Measurements from ENCODE around the gene SPAG9. TPM values are rescaled to one million over a fixed set of nuclear protein-coding genes. Genes with fewer than 3 reads are reported as not detected.

SPAG9 gene
- total and polyA plus RNA-seq, 2 of the 8 experiments (the other 6 are each of a cell fraction or from before 2014, with no cell fraction given): 9.8 to 63.8 TPM

GRCh38 chr17:51078009-51078592 is 42.6 kb downstream of the SPAG9 start:
- no peaks in the 10 kb centered on the region for H3K4me1 ChIP-seq (replicated peaks in 1 of 4; ENCODE audit: control insufficient read depth in 3 of 4, insufficient read depth in 4 of 4, low read length in 3 of 4)
- DNase-seq (ENCODE audit: low read depth in 1 of 2, low spot score in 2 of 2) (no peak), FAIRE-seq (no peak)
- H2BK15ac ChIP-seq (ENCODE audit: low read length): no peak overlapping the region
- H3K4me3 ChIP-seq (ENCODE audit: extremely low read depth in 1 of 4, insufficient read depth in 2 of 4, low read depth in 3 of 4, low read length in 4 of 4): no peak overlapping the region
- no peaks in the 10 kb centered on the region for H3K79me2 ChIP-seq (ENCODE audit: control insufficient read depth in 1 of 2, insufficient read depth in 2 of 2, low read length in 2 of 2)
- H3K14ac ChIP-seq (ENCODE audit: insufficient read length): no peak overlapping the region
- H3K9me3 ChIP-seq (ENCODE audit: insufficient read depth in 2 of 2, low read depth in 1 of 2, low read length in 1 of 2): no peaks in the 10 kb centered on the region
- no peak overlapping the region for H2BK120ac ChIP-seq (replicated peaks; ENCODE audit: low read depth, low read length)
- peaks cover 0 to 14% (median 5%) of the 10 kb centered on the region in 4 experiments; a peak in 4 of 8 replicates for H3K36me3 ChIP-seq (ENCODE audit: control insufficient read depth in 2 of 4, insufficient read depth in 4 of 4, low read length in 3 of 4)
- no peak overlapping the region for H2BK5ac ChIP-seq (ENCODE audit: low read depth, low read length)
- H3K23me2 ChIP-seq (ENCODE audit: low read depth, low read length): no peaks in the 10 kb centered on the region; the same call in 1 of the 2 replicates
- ChIA-PET POLR2A (ENCODE audit: partially characterized antibody) (interaction anchor here (0.9 to 1.3 kb wide), 2 partner anchors 9 to 88 kb away, joined by 3 read pairs; no protein-coding TSS in a partner anchor), CTCF (ENCODE audit: partially characterized antibody) (interaction anchor here (0.6 kb wide), 1 partner anchor 78 kb away, joined by 3 read pairs; no protein-coding TSS in a partner anchor)
- H2BK20ac ChIP-seq (ENCODE audit: low read length): no peak overlapping the region
- H3K23ac ChIP-seq (ENCODE audit: insufficient read length): no peak overlapping the region
- H3K56ac ChIP-seq (replicated peaks; ENCODE audit: insufficient read length, low read depth, low read length): no peak overlapping the region
- H3K4ac ChIP-seq (replicated peaks; ENCODE audit: insufficient read length, low read depth, low read length): no peak overlapping the region
- 93% methylated on average over 5 of the region's 5 CpGs; no CpG with 5 or more reads in 1 of the 2 experiments for WGBS, 2 experiments (ENCODE audit: extremely low coverage in 1 of 2, insufficient coverage in 1 of 2, insufficient read length in 1 of 2, insufficient replicate concordance in 2 of 2, low coverage in 1 of 2, low lambda C conversion rate in 2 of 2, missing lambda C conversion rate in 1 of 2)
- no peak overlapping the region for H3K9ac ChIP-seq (replicated peaks in 1 of 4; ENCODE audit: extremely low read depth in 1 of 4, low read depth in 3 of 4, low read length in 3 of 4)
- no peak overlapping the region for H4K5ac ChIP-seq (ENCODE audit: insufficient read length, low read depth, low read length)
- H3K27ac ChIP-seq (ENCODE audit: low read depth, low read length): no peak overlapping the region
- no peak overlapping the region for H3K18ac ChIP-seq (ENCODE audit: extremely low read depth, low read length)
- peaks cover 2% of the 10 kb centered on the region; the same call in 1 of the 2 replicates for H3K79me1 ChIP-seq (ENCODE audit: low read depth, low read length)
- no peaks in the 10 kb centered on the region for H3K27me3 ChIP-seq (replicated peaks in 1 of 4; ENCODE audit: control insufficient read depth in 3 of 4, extremely low read depth in 1 of 4, insufficient read depth in 3 of 4, low read length in 3 of 4)
- no peak overlapping the region for H3K4me2 ChIP-seq (ENCODE audit: insufficient read depth in 1 of 2, low read depth in 2 of 2, low read length in 2 of 2)
- H4K91ac ChIP-seq (replicated peaks; ENCODE audit: insufficient read length, low read length): no peak overlapping the region
- H2AK5ac ChIP-seq (ENCODE audit: low read depth, low read length): no peak overlapping the region
- no peak overlapping the region for H4K8ac ChIP-seq (ENCODE audit: extremely low read depth, insufficient read depth, low read length)
- no peak overlapping the region for H2BK12ac ChIP-seq (ENCODE audit: low read depth, low read length)
- no peaks in the 10 kb centered on the region for H4K20me1 ChIP-seq (replicated peaks in 1 of 2; ENCODE audit: control insufficient read depth in 1 of 2, insufficient read depth in 2 of 2, low read length in 2 of 2)
- no peak overlapping the region for H2AFZ ChIP-seq (ENCODE audit: low read length)
- TF ChIP-seq TCF12 (IDR thresholded peaks at IDR 0.05; ENCODE audit: low read depth, low read length) (no peak), SP2 (IDR thresholded peaks at IDR 0.05; ENCODE audit: low read length) (no peak), E2F6 (IDR thresholded peaks at IDR 0.05) (no peak), TBP (IDR thresholded peaks at IDR 0.05; ENCODE audit: low read depth, low read length) (no peak)
- TF ChIP-seq, protein P1, sequence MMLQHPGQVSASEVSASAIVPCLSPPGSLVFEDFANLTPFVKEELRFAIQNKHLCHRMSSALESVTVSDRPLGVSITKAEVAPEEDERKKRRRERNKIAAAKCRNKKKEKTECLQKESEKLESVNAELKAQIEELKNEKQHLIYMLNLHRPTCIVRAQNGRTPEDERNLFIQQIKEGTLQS (IDR thresholded peaks at IDR 0.05; ENCODE audit: insufficient read depth, low read depth, low read length): no peak

All from H1 (cell line).